Measurements from ENCODE around the gene ANKEF1. TPM values are rescaled to one million over a fixed set of nuclear protein-coding genes. Genes with fewer than 3 reads are reported as not detected.

ANKEF1 gene
- total and polyA plus RNA-seq, 2 experiments from 2014 or later, result 4.7 to 9.7 TPM

DNA sequence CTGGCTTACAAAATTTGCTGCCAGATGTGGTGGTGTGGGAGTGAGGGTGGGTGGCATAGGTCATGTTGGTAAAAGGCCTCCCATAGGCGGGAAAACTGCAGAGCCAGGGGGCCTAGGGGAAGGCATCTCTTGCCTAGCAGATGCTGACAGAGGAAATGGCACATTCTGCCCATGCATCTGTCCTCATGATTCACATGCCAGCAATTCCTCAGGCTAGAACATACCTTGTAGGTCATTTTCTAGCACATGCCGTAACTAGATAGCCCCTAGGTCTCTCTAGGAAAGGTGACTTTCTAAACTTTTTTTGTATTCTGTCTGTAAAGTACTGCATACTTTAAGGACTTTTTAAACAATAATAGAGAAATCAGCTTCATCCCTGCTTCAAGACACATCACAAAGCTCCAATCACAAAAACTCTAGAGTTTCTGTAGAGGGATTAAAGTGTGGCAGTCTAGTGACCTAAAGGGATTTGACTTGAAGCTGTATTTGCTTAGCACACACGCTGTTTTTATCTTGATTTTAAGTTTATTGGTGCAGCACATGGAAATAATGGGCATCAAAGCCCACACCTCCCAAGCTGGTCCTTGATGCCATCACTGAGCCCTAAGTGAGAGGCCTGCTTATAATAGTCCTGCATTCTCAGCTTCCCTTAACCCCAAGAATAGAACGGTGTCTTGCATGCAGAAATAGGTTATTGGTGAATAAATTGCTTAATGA lies 55.2 kb downstream of the ANKEF1 start:
- no peak overlapping the region for H3K4me3 ChIP-seq
- H3K27me3 Mint-ChIP-seq (ENCODE audit: insufficient read depth, low read depth, poor library complexity), result peaks cover 3% of the 10 kb centered on the region
- peaks cover 8% of the 10 kb centered on the region for H3K4me1 ChIP-seq (ENCODE audit: insufficient read depth)
- H3K4me2 ChIP-seq, result no peak overlapping the region
- TF ChIP-seq EZH2phosphoT487 (IDR thresholded peaks at IDR 0.05; ENCODE audit: unreplicated experiment), result no peak
- no peak for TF ChIP-seq CREB1 (CRISPR knock-in tag; IDR thresholded peaks at IDR 0.05; ENCODE audit: low read depth)
- no peak for TF ChIP-seq ZNF114 (CRISPR knock-in tag; IDR thresholded peaks at IDR 0.05)
- TF ChIP-seq NANOG (IDR thresholded peaks at IDR 0.05; ENCODE audit: borderline replicate concordance), result no peak
- no peak for TF ChIP-seq EZH2 (IDR thresholded peaks at IDR 0.05; ENCODE audit: low read depth, unreplicated experiment)
- TF ChIP-seq, protein P1, sequence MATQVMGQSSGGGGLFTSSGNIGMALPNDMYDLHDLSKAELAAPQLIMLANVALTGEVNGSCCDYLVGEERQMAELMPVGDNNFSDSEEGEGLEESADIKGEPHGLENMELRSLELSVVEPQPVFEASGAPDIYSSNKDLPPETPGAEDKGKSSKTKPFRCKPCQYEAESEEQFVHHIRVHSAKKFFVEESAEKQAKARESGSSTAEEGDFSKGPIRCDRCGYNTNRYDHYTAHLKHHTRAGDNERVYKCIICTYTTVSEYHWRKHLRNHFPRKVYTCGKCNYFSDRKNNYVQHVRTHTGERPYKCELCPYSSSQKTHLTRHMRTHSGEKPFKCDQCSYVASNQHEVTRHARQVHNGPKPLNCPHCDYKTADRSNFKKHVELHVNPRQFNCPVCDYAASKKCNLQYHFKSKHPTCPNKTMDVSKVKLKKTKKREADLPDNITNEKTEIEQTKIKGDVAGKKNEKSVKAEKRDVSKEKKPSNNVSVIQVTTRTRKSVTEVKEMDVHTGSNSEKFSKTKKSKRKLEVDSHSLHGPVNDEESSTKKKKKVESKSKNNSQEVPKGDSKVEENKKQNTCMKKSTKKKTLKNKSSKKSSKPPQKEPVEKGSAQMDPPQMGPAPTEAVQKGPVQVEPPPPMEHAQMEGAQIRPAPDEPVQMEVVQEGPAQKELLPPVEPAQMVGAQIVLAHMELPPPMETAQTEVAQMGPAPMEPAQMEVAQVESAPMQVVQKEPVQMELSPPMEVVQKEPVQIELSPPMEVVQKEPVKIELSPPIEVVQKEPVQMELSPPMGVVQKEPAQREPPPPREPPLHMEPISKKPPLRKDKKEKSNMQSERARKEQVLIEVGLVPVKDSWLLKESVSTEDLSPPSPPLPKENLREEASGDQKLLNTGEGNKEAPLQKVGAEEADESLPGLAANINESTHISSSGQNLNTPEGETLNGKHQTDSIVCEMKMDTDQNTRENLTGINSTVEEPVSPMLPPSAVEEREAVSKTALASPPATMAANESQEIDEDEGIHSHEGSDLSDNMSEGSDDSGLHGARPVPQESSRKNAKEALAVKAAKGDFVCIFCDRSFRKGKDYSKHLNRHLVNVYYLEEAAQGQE (IDR thresholded peaks at IDR 0.05; ENCODE audit: unreplicated experiment), result no peak
- TF ChIP-seq, protein P2, sequence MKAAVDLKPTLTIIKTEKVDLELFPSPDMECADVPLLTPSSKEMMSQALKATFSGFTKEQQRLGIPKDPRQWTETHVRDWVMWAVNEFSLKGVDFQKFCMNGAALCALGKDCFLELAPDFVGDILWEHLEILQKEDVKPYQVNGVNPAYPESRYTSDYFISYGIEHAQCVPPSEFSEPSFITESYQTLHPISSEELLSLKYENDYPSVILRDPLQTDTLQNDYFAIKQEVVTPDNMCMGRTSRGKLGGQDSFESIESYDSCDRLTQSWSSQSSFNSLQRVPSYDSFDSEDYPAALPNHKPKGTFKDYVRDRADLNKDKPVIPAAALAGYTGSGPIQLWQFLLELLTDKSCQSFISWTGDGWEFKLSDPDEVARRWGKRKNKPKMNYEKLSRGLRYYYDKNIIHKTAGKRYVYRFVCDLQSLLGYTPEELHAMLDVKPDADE (IDR thresholded peaks at IDR 0.05), result no peak
- TF ChIP-seq ZNF331 (CRISPR knock-in tag; IDR thresholded peaks at IDR 0.05; ENCODE audit: low read depth), result no peak
- TF ChIP-seq, protein P3, sequence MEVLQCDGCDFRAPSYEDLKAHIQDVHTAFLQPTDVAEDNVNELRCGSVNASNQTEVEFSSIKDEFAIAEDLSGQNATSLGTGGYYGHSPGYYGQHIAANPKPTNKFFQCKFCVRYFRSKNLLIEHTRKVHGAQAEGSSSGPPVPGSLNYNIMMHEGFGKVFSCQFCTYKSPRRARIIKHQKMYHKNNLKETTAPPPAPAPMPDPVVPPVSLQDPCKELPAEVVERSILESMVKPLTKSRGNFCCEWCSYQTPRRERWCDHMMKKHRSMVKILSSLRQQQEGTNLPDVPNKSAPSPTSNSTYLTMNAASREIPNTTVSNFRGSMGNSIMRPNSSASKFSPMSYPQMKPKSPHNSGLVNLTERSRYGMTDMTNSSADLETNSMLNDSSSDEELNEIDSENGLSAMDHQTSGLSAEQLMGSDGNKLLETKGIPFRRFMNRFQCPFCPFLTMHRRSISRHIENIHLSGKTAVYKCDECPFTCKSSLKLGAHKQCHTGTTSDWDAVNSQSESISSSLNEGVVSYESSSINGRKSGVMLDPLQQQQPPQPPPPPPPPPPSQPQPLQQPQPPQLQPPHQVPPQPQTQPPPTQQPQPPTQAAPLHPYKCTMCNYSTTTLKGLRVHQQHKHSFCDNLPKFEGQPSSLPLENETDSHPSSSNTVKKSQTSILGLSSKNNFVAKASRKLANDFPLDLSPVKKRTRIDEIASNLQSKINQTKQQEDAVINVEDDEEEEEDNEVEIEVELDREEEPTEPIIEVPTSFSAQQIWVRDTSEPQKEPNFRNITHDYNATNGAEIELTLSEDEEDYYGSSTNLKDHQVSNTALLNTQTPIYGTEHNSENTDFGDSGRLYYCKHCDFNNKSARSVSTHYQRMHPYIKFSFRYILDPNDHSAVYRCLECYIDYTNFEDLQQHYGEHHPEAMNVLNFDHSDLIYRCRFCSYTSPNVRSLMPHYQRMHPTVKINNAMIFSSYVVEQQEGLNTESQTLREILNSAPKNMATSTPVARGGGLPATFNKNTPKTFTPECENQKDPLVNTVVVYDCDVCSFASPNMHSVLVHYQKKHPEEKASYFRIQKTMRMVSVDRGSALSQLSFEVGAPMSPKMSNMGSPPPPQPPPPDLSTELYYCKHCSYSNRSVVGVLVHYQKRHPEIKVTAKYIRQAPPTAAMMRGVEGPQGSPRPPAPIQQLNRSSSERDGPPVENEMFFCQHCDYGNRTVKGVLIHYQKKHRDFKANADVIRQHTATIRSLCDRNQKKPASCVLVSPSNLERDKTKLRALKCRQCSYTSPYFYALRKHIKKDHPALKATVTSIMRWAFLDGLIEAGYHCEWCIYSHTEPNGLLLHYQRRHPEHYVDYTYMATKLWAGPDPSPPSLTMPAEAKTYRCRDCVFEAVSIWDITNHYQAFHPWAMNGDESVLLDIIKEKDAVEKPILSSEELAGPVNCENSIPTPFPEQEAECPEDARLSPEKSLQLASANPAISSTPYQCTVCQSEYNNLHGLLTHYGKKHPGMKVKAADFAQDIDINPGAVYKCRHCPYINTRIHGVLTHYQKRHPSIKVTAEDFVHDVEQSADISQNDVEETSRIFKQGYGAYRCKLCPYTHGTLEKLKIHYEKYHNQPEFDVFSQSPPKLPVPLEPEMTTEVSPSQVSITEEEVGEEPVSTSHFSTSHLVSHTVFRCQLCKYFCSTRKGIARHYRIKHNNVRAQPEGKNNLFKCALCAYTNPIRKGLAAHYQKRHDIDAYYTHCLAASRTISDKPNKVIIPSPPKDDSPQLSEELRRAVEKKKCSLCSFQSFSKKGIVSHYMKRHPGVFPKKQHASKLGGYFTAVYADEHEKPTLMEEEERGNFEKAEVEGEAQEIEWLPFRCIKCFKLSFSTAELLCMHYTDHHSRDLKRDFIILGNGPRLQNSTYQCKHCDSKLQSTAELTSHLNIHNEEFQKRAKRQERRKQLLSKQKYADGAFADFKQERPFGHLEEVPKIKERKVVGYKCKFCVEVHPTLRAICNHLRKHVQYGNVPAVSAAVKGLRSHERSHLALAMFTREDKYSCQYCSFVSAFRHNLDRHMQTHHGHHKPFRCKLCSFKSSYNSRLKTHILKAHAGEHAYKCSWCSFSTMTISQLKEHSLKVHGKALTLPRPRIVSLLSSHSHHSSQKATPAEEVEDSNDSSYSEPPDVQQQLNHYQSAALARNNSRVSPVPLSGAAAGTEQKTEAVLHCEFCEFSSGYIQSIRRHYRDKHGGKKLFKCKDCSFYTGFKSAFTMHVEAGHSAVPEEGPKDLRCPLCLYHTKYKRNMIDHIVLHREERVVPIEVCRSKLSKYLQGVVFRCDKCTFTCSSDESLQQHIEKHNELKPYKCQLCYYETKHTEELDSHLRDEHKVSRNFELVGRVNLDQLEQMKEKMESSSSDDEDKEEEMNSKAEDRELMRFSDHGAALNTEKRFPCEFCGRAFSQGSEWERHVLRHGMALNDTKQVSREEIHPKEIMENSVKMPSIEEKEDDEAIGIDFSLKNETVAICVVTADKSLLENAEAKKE (CRISPR knock-in tag; IDR thresholded peaks at IDR 0.05), result no peak
- TF ChIP-seq, protein P4, sequence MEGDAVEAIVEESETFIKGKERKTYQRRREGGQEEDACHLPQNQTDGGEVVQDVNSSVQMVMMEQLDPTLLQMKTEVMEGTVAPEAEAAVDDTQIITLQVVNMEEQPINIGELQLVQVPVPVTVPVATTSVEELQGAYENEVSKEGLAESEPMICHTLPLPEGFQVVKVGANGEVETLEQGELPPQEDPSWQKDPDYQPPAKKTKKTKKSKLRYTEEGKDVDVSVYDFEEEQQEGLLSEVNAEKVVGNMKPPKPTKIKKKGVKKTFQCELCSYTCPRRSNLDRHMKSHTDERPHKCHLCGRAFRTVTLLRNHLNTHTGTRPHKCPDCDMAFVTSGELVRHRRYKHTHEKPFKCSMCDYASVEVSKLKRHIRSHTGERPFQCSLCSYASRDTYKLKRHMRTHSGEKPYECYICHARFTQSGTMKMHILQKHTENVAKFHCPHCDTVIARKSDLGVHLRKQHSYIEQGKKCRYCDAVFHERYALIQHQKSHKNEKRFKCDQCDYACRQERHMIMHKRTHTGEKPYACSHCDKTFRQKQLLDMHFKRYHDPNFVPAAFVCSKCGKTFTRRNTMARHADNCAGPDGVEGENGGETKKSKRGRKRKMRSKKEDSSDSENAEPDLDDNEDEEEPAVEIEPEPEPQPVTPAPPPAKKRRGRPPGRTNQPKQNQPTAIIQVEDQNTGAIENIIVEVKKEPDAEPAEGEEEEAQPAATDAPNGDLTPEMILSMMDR (conservative IDR thresholded peaks at IDR 0.05; ENCODE audit: low read depth in 2 of 2), result no peak
- no peak for TF ChIP-seq POLR2AphosphoS5 (IDR thresholded peaks at IDR 0.05; ENCODE audit: low read depth)
- no peak for TF ChIP-seq JUNB (IDR thresholded peaks at IDR 0.05; ENCODE audit: unreplicated experiment)
- no peak for TF ChIP-seq STAT1 (IDR thresholded peaks at IDR 0.05; ENCODE audit: unreplicated experiment)
- H3K4me1 Mint-ChIP-seq, result peaks cover 13% of the 10 kb centered on the region
- no peaks in the 10 kb centered on the region for H3K9me3 Mint-ChIP-seq
- H3F3A ChIP-seq (replicated peaks; ENCODE audit: low read depth), result no peaks in the 10 kb centered on the region
- no peaks in the 10 kb centered on the region for H3K27me3 ChIP-seq (ENCODE audit: insufficient read depth)
- H3K9me2 ChIP-seq (ENCODE audit: insufficient read depth), result no peaks in the 10 kb centered on the region
- H3K4me3 Mint-ChIP-seq, result no peak overlapping the region
- no peaks in the 10 kb centered on the region for H3K36me3 ChIP-seq (ENCODE audit: insufficient read depth)
- H3K36me3 Mint-ChIP-seq (ENCODE audit: low read depth), result no peaks in the 10 kb centered on the region; the same call in 2 of the 3 replicates
- peak; percentile 16; the same call in 2 of the 3 replicates for ATAC-seq
- H2AFZ ChIP-seq, result no peak overlapping the region
- H4K20me1 ChIP-seq (replicated peaks; ENCODE audit: insufficient read depth), result no peaks in the 10 kb centered on the region
- H3K27ac Mint-ChIP-seq, result no peak overlapping the region; the same call in 1 of the 2 replicates
- no peak overlapping the region for H3K27ac ChIP-seq (ENCODE audit: low read depth)
- no peak for DNase-seq (ENCODE audit: low spot score)
- no peaks in the 10 kb centered on the region for H3K79me2 ChIP-seq (replicated peaks; ENCODE audit: insufficient read depth)
